Measurements from ENCODE around the gene PTPRR. TPM values are rescaled to one million over a fixed set of nuclear protein-coding genes. Genes with fewer than 3 reads are reported as not detected.

PTPRR gene
- total and polyA plus RNA-seq, 2 experiments from 2014 or later = not detected

- no peaks in the 10 kb centered on the region for H3K36me3 ChIP-seq
- H3K4me3 ChIP-seq = no peak overlapping the region
- H3K4me1 ChIP-seq (ENCODE audit: low read depth) = no peaks in the 10 kb centered on the region
- DNase-seq (ENCODE audit: low read depth in 1 of 2, low spot score in 1 of 2) = no peak
- no peaks in the 10 kb centered on the region for H3K27me3 ChIP-seq
- no peak overlapping the region for H3K27ac ChIP-seq
- no peaks in the 10 kb centered on the region for H3K9me3 ChIP-seq (ENCODE audit: low read depth)
- no peak for TF ChIP-seq CTCF (IDR thresholded peaks at IDR 0.05; ENCODE audit: low read depth, low read length)
Measured at GRCh38 chr12:70670948-70671347, 249.6 kb downstream of the PTPRR start.

GRCh38 chr12:70667253-70667652, 253.3 kb downstream of the PTPRR start:
- H3K36me3 ChIP-seq = no peaks in the 10 kb centered on the region

GRCh38 chr12:70666364-70666763, 254.2 kb downstream of the PTPRR start:
- H3K36me3 ChIP-seq = no peaks in the 10 kb centered on the region
- H3K27me3 ChIP-seq = no peaks in the 10 kb centered on the region
- no peaks in the 10 kb centered on the region for H3K4me1 ChIP-seq (ENCODE audit: low read depth)
- H3K4me3 ChIP-seq = no peak overlapping the region
- no peak for TF ChIP-seq CTCF (IDR thresholded peaks at IDR 0.05; ENCODE audit: low read depth, low read length)
- no peak for DNase-seq (ENCODE audit: low read depth in 1 of 2, low spot score in 1 of 2)
- H3K9me3 ChIP-seq (ENCODE audit: low read depth) = no peaks in the 10 kb centered on the region
- H3K27ac ChIP-seq = no peak overlapping the region

More at GRCh38 chr12:70667253-70667652, 253.3 kb downstream of the PTPRR start:
- no peak for DNase-seq (ENCODE audit: low read depth in 1 of 2, low spot score in 1 of 2)
- no peaks in the 10 kb centered on the region for H3K4me1 ChIP-seq (ENCODE audit: low read depth)
- no peak overlapping the region for H3K27ac ChIP-seq
- no peaks in the 10 kb centered on the region for H3K9me3 ChIP-seq (ENCODE audit: low read depth)
- TF ChIP-seq CTCF (IDR thresholded peaks at IDR 0.05; ENCODE audit: low read depth, low read length) = no peak
- H3K4me3 ChIP-seq = no peak overlapping the region
- H3K27me3 ChIP-seq = no peaks in the 10 kb centered on the region

- no peaks in the 10 kb centered on the region for H3K27me3 ChIP-seq
- no peak overlapping the region for H3K4me3 ChIP-seq
- no peaks in the 10 kb centered on the region for H3K9me3 ChIP-seq (ENCODE audit: low read depth)
- no peaks in the 10 kb centered on the region for H3K4me1 ChIP-seq (ENCODE audit: low read depth)
- H3K36me3 ChIP-seq = no peaks in the 10 kb centered on the region
- no peak for TF ChIP-seq CTCF (IDR thresholded peaks at IDR 0.05; ENCODE audit: low read depth, low read length)
- no peak overlapping the region for H3K27ac ChIP-seq
- DNase-seq (ENCODE audit: low read depth in 1 of 2, low spot score in 1 of 2) = peak; percentile 15 to 36
Measured at GRCh38 chr12:70664465-70664881, 256.1 kb downstream of the PTPRR start.

- Histone ChIP-seq H3K4me1 (ENCODE audit: low read depth) (no peaks in the 10 kb centered on the region), H3K4me3 (no peak overlapping the region), H3K27ac (no peak overlapping the region), H3K36me3 (no peaks in the 10 kb centered on the region), H3K9me3 (ENCODE audit: low read depth) (no peaks in the 10 kb centered on the region), H3K27me3 (no peaks in the 10 kb centered on the region)
- TF ChIP-seq CTCF (IDR thresholded peaks at IDR 0.05; ENCODE audit: low read depth, low read length) = no peak
- DNase-seq (ENCODE audit: low read depth in 1 of 2, low spot score in 1 of 2) = no peak
Measured at GRCh38 chr12:70663838-70664237, 256.7 kb downstream of the PTPRR start.

Measured in cardiac muscle cell (in vitro differentiated cells and primary cell).